GM08714 (cell line): Measurements from ENCODE around the gene AEN.

Experiments used
- H3K4me3 ChIP-seq: fragments of 200-500 bp; sonication (Bioruptor generic); 2 replicates; pipeline ENCODE4 v1.5.1; 2014; ENCODE audit warnings: mild to moderate bottlenecking, low read length, inconsistent platforms
- ZNF274 ChIP-seq: IDR thresholded peaks from 2 replicates; pipeline ENCODE4 v1.6.1; 2012; ENCODE audit warnings: mild to moderate bottlenecking, low read depth, low read length

The AEN gene

GRCh38 chr15:88620995-88621772 is at the start of gene AEN:
AEN (plus strand) TSS chr15:88621340; CDS start chr15:88626210, 4,870 bp downstream.
- H3K4me3 ChIP-seq: peak within 1 kb of the TSS; percentile 94
- TF ChIP-seq ZNF274: no peak

GRCh38 chr15:88571852-88572259 is 49.3 kb upstream of the AEN start:
- no peak for TF ChIP-seq ZNF274
- no peak overlapping the region for H3K4me3 ChIP-seq

GRCh38 chr15:88574077-88574476 is 47.1 kb upstream of the AEN start:
- no peak for TF ChIP-seq ZNF274
- no peak overlapping the region for H3K4me3 ChIP-seq

- no peak overlapping the region for H3K4me3 ChIP-seq
- TF ChIP-seq ZNF274: no peak
These were observed 46.5 kb upstream of the AEN start for GRCh38 chr15:88574655-88575054.

- no peak overlapping the region for H3K4me3 ChIP-seq
- TF ChIP-seq ZNF274: no peak
These were observed 41.8 kb upstream of the AEN start for GRCh38 chr15:88579322-88579721.

- no peak overlapping the region for H3K4me3 ChIP-seq
- no peak for TF ChIP-seq ZNF274
These were observed 40.6 kb upstream of the AEN start for GRCh38 chr15:88580532-88580931.

GRCh38 chr15:88586401-88587162 is 34.6 kb upstream of the AEN start:
- no peak overlapping the region for H3K4me3 ChIP-seq
- no peak for TF ChIP-seq ZNF274

- no peak for TF ChIP-seq ZNF274
- no peak overlapping the region for H3K4me3 ChIP-seq
These were observed 30.4 kb upstream of the AEN start for GRCh38 chr15:88590759-88591158.

- TF ChIP-seq ZNF274: no peak
- H3K4me3 ChIP-seq: no peak overlapping the region
These were observed 29.8 kb upstream of the AEN start for GRCh38 chr15:88591384-88591783.

- no peak for TF ChIP-seq ZNF274
- no peak overlapping the region for H3K4me3 ChIP-seq
These were observed 17.3 kb upstream of the AEN start for GRCh38 chr15:88603885-88604284.

- TF ChIP-seq ZNF274: no peak
- H3K4me3 ChIP-seq: no peak overlapping the region
These were observed 16.6 kb upstream of the AEN start for GRCh38 chr15:88604381-88605188.

GRCh38 chr15:88605189-88606069 is 15.7 kb upstream of the AEN start:
- TF ChIP-seq ZNF274: no peak
- no peak overlapping the region for H3K4me3 ChIP-seq

- H3K4me3 ChIP-seq: no peak overlapping the region
These were observed 14.9 kb upstream of the AEN start for GRCh38 chr15:88606070-88606794.

More at GRCh38 chr15:88606070-88606794, 14.9 kb upstream of the AEN start:
- TF ChIP-seq ZNF274: no peak
